ENCODE measurements around the gene PPP1R12A. TPM values are rescaled to one million over a fixed set of nuclear protein-coding genes. Genes with fewer than 3 reads are reported as not detected.

PPP1R12A gene
- total and polyA plus RNA-seq, 2 of the 4 experiments (the other 2 are of a cell fraction), result 47.7 to 112 TPM

DNA sequence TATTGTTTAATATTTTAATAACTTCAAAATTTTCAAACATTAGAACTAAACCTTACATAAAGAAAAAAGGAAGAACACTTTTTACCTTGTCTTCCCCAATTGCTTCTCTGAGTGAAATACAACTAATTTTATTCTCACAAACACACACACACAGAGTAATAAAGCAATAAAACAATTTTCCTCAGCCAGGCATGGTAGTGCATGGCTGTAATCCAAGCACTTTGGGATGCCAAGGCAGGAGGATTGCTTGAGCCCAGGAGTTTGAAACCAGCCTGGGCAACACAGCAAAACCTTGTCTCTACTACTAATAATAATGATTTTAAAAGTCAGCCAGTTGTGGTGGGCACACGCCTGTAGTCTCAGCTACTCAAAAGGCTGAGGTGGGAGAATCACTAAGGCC lies 13.1 kb downstream of the PPP1R12A start:
- ATAC-seq (ENCODE audit: low read depth) (no peak), DNase-seq (no peak)
- Histone ChIP-seq H2BK120ac (ENCODE audit: low read depth, low read length) (no peak overlapping the region), H3K79me1 (ENCODE audit: low read depth in 1 of 2, low read length in 2 of 2) (peaks cover 0 to 49% of the 10 kb centered on the region in 2 experiments; a peak in 3 of 4 replicates), H4K5ac (ENCODE audit: low read depth, low read length) (no peak overlapping the region), H3K27me3 (ENCODE audit: control insufficient read depth, insufficient read depth, low read length) (no peaks in the 10 kb centered on the region), H2AFZ (replicated peaks; ENCODE audit: low read length, poor library complexity) (no peak overlapping the region), H2AK5ac (ENCODE audit: low read depth, low read length) (no peak overlapping the region), H2BK5ac (ENCODE audit: low read depth, low read length, poor library complexity, severe bottlenecking) (no peak overlapping the region), H3K9ac (ENCODE audit: low read depth, low read length) (no peak overlapping the region), H3K4me3 (ENCODE audit: insufficient read depth, low read depth, low read length) (no peak overlapping the region), H3K56ac (ENCODE audit: extremely low read depth, insufficient read depth, low read length) (no peak overlapping the region), H4K91ac (ENCODE audit: insufficient read depth, low read depth, low read length) (no peak overlapping the region), H4K20me1 (ENCODE audit: insufficient read depth, low read length) (peaks cover 78% of the 10 kb centered on the region), H3K4ac (ENCODE audit: low read depth, low read length) (no peak overlapping the region), H3K36me3 (ENCODE audit: control insufficient read depth, insufficient read depth, low read length) (0 out of 2 replicates have a peak, but pooled peaks cover 1% of the 10 kb centered on the region), H2BK20ac (ENCODE audit: low read depth, low read length) (no peak overlapping the region), H3K9me3 (ENCODE audit: control insufficient read depth, insufficient read depth, low read length) (no peaks in the 10 kb centered on the region), H3K4me2 (ENCODE audit: low read depth, low read length) (no peak overlapping the region), H4K8ac (ENCODE audit: low read depth in 2 of 2, low read length in 2 of 2) (no peak overlapping the region), H3K23ac (ENCODE audit: low read depth, low read length) (no peak overlapping the region), H3K18ac (ENCODE audit: low read depth, low read length) (no peak overlapping the region), H2BK15ac (ENCODE audit: low read depth, low read length) (no peak overlapping the region), H3K4me1 (ENCODE audit: control insufficient read depth, insufficient read depth, low read length) (peaks cover 1% of the 10 kb centered on the region; the same call in 1 of the 2 replicates), H3K27ac (ENCODE audit: insufficient read depth, low read length) (no peak overlapping the region), H3K9me1 (ENCODE audit: insufficient read depth, low read length) (peaks cover 8% of the 10 kb centered on the region), H3K14ac (replicated peaks; ENCODE audit: low read depth, low read length) (no peak overlapping the region), H2AK9ac (replicated peaks; ENCODE audit: low read depth, low read length, poor library complexity) (no peak overlapping the region)
- CTCF ChIA-PET, result no interaction called here
- in situ Hi-C loops (cut with MboI; ENCODE audit: low sequenced_read_pairs), result no loop called here
- no TSS peak for BruUV-seq (replicated peaks)
- dilution Hi-C loops (cut with HindIII; ENCODE audit: low sequenced_read_pairs, unreplicated experiment), result no loop called here
- TF ChIP-seq RCOR1 (IDR thresholded peaks at IDR 0.05; ENCODE audit: insufficient replicate concordance, low read length), result no peak
- no peak for TF ChIP-seq SMC3 (IDR thresholded peaks at IDR 0.05; ENCODE audit: low read depth, low read length)
- no peak for TF ChIP-seq POLR2A (IDR thresholded peaks at IDR 0.05; ENCODE audit: low read depth, low read length)
- TF ChIP-seq, protein P1, sequence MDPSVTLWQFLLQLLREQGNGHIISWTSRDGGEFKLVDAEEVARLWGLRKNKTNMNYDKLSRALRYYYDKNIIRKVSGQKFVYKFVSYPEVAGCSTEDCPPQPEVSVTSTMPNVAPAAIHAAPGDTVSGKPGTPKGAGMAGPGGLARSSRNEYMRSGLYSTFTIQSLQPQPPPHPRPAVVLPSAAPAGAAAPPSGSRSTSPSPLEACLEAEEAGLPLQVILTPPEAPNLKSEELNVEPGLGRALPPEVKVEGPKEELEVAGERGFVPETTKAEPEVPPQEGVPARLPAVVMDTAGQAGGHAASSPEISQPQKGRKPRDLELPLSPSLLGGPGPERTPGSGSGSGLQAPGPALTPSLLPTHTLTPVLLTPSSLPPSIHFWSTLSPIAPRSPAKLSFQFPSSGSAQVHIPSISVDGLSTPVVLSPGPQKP (IDR thresholded peaks at IDR 0.05; ENCODE audit: borderline replicate concordance, low read depth, low read length), result no peak
- TF ChIP-seq BHLHE40 (IDR thresholded peaks at IDR 0.05; ENCODE audit: low read depth, low read length), result no peak
- TF ChIP-seq CTCF (conservative IDR thresholded peaks at IDR 0.05; ENCODE audit: low read depth, low read length), result no peak
- TF ChIP-seq RFX5 (IDR thresholded peaks at IDR 0.05; ENCODE audit: low read depth, low read length), result no peak
- no peak for TF ChIP-seq RAD21 (IDR thresholded peaks at IDR 0.05; ENCODE audit: low read length)
- TF ChIP-seq FOS (IDR thresholded peaks at IDR 0.05; ENCODE audit: low read depth, low read length), result no peak
- TF ChIP-seq CEBPB (IDR thresholded peaks at IDR 0.05; ENCODE audit: low read depth, low read length), result no peak
- TF ChIP-seq MXI1 (IDR thresholded peaks at IDR 0.05; ENCODE audit: borderline replicate concordance, low read depth, low read length), result no peak
- TF ChIP-seq MAFK (IDR thresholded peaks at IDR 0.05; ENCODE audit: low read depth, low read length), result no peak
- TF ChIP-seq MAZ (IDR thresholded peaks at IDR 0.05; ENCODE audit: borderline replicate concordance, low read depth, low read length), result no peak
- TF ChIP-seq CHD1 (IDR thresholded peaks at IDR 0.05; ENCODE audit: low read depth, low read length), result no peak
- no peak for TF ChIP-seq USF2 (IDR thresholded peaks at IDR 0.05; ENCODE audit: low read depth, low read length)
- TF ChIP-seq NFE2L2 (IDR thresholded peaks at IDR 0.05; ENCODE audit: low read depth, low read length), result no peak
- intact Hi-C loops (cut with micrococcal nuclease), result no loop called here
- POLR2A ChIA-PET (ENCODE audit: unreplicated experiment), result no interaction called here
- WGBS, 2 experiments (ENCODE audit: extremely low coverage in 2 of 2, insufficient read length in 1 of 2), result no CpG with 5 or more reads among the region's 1 CpG
